Measurements from ENCODE around the gene PLEKHH1. TPM values are rescaled to one million over a fixed set of nuclear protein-coding genes. Genes with fewer than 3 reads are reported as not detected.

Gene PLEKHH1
- total RNA-seq (2014; rRNA removed; shearing (Covaris generic)), result 0.94 and 1.8 TPM in 2 replicates

GRCh38 chr14:67532998-67533753 is at the start of gene PLEKHH1:
TSS of gene PLEKHH1 (plus strand) at chr14:67533290. CDS start at chr14:67541868, 8,578 bp downstream.
- DNase-seq (ENCODE audit: low spot score), result peak; percentile 68

- DNase-seq (ENCODE audit: low spot score), result no peak
These were observed 49.4 kb upstream of the PLEKHH1 start for GRCh38 chr14:67483579-67484285.

- DNase-seq (ENCODE audit: low spot score), result no peak
These were observed 47.5 kb upstream of the PLEKHH1 start for GRCh38 chr14:67485501-67486095.

- DNase-seq (ENCODE audit: low spot score), result no peak
These were observed 46.2 kb upstream of the PLEKHH1 start for GRCh38 chr14:67486890-67487289.

GRCh38 chr14:67487332-67487731 is 45.8 kb upstream of the PLEKHH1 start:
- DNase-seq (ENCODE audit: low spot score), result no peak

GRCh38 chr14:67487937-67488893 is 44.9 kb upstream of the PLEKHH1 start, which contains the start of gene TMEM229B:
TSS of gene TMEM229B (minus strand) at chr14:67488721. CDS start at chr14:67473923, 14,798 bp downstream.
- peak; percentile 68 for DNase-seq (ENCODE audit: low spot score)

- DNase-seq (ENCODE audit: low spot score), result no peak
These were observed 42.9 kb upstream of the PLEKHH1 start for GRCh38 chr14:67490196-67490595.

- no peak for DNase-seq (ENCODE audit: low spot score)
These were observed 41.8 kb upstream of the PLEKHH1 start for GRCh38 chr14:67491285-67491684.

- DNase-seq (ENCODE audit: low spot score), result no peak
These were observed 41.2 kb upstream of the PLEKHH1 start for GRCh38 chr14:67491741-67492507.

- no peak for DNase-seq (ENCODE audit: low spot score)
These were observed 40.6 kb upstream of the PLEKHH1 start for GRCh38 chr14:67492538-67492937.

GRCh38 chr14:67493092-67493717 is 39.9 kb upstream of the PLEKHH1 start:
- DNase-seq (ENCODE audit: low spot score), result no peak

- DNase-seq (ENCODE audit: low spot score), result no peak
These were observed 37.3 kb upstream of the PLEKHH1 start for GRCh38 chr14:67495827-67496226.

- no peak for DNase-seq (ENCODE audit: low spot score)
These were observed 35.9 kb upstream of the PLEKHH1 start for GRCh38 chr14:67497216-67497615.

GRCh38 chr14:67497716-67498115 is 35.4 kb upstream of the PLEKHH1 start:
- no peak for DNase-seq (ENCODE audit: low spot score)

GRCh38 chr14:67500981-67501380 is 32.1 kb upstream of the PLEKHH1 start:
- DNase-seq (ENCODE audit: low spot score), result no peak

- no peak for DNase-seq (ENCODE audit: low spot score)
These were observed 31.4 kb upstream of the PLEKHH1 start for GRCh38 chr14:67501670-67502069.

- no peak for DNase-seq (ENCODE audit: low spot score)
These were observed 30.2 kb upstream of the PLEKHH1 start for GRCh38 chr14:67502867-67503266.

GRCh38 chr14:67503331-67503730 is 29.8 kb upstream of the PLEKHH1 start:
- no peak for DNase-seq (ENCODE audit: low spot score)

GRCh38 chr14:67505254-67505653 is 27.8 kb upstream of the PLEKHH1 start:
- DNase-seq (ENCODE audit: low spot score), result no peak

GRCh38 chr14:67508956-67509355 is 24.1 kb upstream of the PLEKHH1 start:
- no peak for DNase-seq (ENCODE audit: low spot score)
